Activated T-helper 1 cell treated with anti-CD3 and anti-CD28 coated beads, Interleukin-12 subunit alpha, Interleukin-12 subunit beta, Interleukin-2, Interleukin-4 antibody, amounts not matched to agents 30 ng/mL and 10 ng/mL and 1 ng/mL, durations not matched to agents 14 hours and 24 hours and 36 hours (primary cell): ENCODE results near the gene BHLHE41. TPM values are rescaled to one million over a fixed set of nuclear protein-coding genes. Genes with fewer than 3 reads are reported as not detected.

ENCODE experiments used
- DNase-seq: peaks from one replicate; pipeline ENCODE4 v3.0.0; 2021; ENCODE audit warnings: low spot score
- H3K27ac Mint-ChIP-seq: one replicate; pipeline ENCODE4 v1.8.0; 2021; ENCODE audit warnings: mild to moderate bottlenecking, mixed read lengths
- H3K27me3 Mint-ChIP-seq: one replicate; pipeline ENCODE4 v1.8.0; 2022; ENCODE audit warnings: mild to moderate bottlenecking, moderate library complexity, mixed read lengths; ENCODE audit not compliant: insufficient read depth
- H3K36me3 Mint-ChIP-seq: one replicate; pipeline ENCODE4 v1.8.0; 2021; ENCODE audit warnings: low read depth, mixed read lengths
- H3K4me1 Mint-ChIP-seq: one replicate; pipeline ENCODE4 v1.8.0; 2021; ENCODE audit warnings: low read depth, mixed read lengths
- H3K4me3 Mint-ChIP-seq: one replicate; pipeline ENCODE4 v1.8.0; 2021; ENCODE audit warnings: mild to moderate bottlenecking, moderate library complexity, mixed read lengths
- H3K9me3 Mint-ChIP-seq: one replicate; pipeline ENCODE4 v1.8.0; 2021; ENCODE audit warnings: mixed read lengths
- intact Hi-C: fragments of 100-400 bp; cut with micrococcal nuclease; formaldehyde crosslinking; loops from one replicate; pipeline ENCODE4 v1.15.1; 2024
- total RNA-seq: library from RNA; stranded (reverse); gene quantifications from 2 replicates; pipeline ENCODE4 v1.2.3, GENCODE V29; 2022

Gene BHLHE41
- total RNA-seq, 1 donor from 2014 or later = not detected

DNA sequence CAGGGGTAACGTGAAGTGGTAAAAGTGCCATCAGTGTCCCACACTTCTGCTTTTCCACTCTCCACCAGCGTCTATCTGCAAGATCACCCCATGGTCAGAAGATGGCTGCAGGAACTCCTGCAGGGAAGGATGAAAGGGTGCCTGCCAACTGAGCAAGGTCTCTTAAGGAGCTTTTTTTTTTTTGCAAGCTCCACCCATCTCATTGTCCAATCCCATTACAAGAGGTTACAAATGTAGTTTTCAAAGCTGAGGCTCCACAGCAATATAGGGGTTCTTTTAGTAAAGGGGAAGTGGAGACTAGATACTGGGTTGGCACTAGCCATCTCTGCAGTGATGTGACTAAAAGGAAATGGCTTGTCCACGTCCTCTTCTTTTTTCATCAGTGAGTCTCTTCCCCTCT is 5.9 kb upstream of the BHLHE41 start:
- H3K4me3 Mint-ChIP-seq = no peak overlapping the region
- peaks cover 56% of the 10 kb centered on the region for H3K27me3 Mint-ChIP-seq
- DNase-seq = no peak
- peaks cover 1% of the 10 kb centered on the region for H3K36me3 Mint-ChIP-seq
- intact Hi-C loops = no loop called here
- peaks cover 14% of the 10 kb centered on the region for H3K4me1 Mint-ChIP-seq
- no peak overlapping the region for H3K27ac Mint-ChIP-seq
- no peaks in the 10 kb centered on the region for H3K9me3 Mint-ChIP-seq

DNA sequence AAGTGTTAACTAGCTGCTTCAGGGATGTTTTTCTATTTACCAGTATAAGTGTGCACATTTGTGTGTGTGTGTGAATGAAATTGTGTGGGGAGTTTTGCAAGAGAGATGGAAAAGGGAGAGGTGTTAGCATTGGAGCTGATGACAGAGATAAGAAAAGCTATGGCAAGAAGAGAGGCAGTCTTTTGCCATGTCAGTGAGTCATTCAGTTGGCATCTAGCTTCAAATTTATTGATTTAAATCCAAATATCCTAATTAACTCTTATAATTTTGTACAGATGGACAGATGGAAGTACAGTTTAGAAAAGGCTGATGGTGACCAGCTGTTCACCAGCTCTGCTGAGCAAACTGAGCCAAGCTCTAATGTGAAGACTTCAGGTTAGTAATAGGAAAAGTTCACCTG is 3.3 kb upstream of the BHLHE41 start:
- H3K9me3 Mint-ChIP-seq = no peaks in the 10 kb centered on the region
- H3K27ac Mint-ChIP-seq = no peak overlapping the region
- DNase-seq = no peak
- H3K4me3 Mint-ChIP-seq = no peak overlapping the region
- H3K27me3 Mint-ChIP-seq = peaks cover 70% of the 10 kb centered on the region
- peaks cover 1% of the 10 kb centered on the region for H3K36me3 Mint-ChIP-seq
- peaks cover 31% of the 10 kb centered on the region for H3K4me1 Mint-ChIP-seq
- intact Hi-C loops = loop anchor here (5.0 to 10.0 kb wide), 3 partner anchors 344 to 1847 kb away; partner anchors contain the start of genes BMAL2 and PTHLH

DNA sequence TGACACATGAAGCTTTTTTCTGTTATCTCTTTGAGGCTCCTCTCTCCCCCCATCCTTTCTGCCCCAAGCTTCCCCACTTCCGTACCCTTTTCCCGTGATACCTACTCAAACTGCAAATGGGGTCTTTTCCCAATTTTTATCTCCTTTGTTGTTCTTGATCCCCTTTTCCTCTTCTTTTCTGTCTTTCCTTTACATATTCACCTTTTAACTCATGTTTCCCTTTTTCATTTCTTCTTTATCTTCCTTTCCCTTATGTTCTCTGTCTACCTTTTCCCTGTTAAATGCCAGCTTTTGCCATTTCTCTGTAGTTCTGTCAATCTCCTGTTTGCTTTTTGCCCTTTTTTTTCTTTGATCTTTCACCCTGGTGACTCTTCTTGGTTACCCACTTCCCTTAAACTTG is 2.6 kb upstream of the BHLHE41 start:
- H3K4me1 Mint-ChIP-seq = peaks cover 36% of the 10 kb centered on the region

DNA sequence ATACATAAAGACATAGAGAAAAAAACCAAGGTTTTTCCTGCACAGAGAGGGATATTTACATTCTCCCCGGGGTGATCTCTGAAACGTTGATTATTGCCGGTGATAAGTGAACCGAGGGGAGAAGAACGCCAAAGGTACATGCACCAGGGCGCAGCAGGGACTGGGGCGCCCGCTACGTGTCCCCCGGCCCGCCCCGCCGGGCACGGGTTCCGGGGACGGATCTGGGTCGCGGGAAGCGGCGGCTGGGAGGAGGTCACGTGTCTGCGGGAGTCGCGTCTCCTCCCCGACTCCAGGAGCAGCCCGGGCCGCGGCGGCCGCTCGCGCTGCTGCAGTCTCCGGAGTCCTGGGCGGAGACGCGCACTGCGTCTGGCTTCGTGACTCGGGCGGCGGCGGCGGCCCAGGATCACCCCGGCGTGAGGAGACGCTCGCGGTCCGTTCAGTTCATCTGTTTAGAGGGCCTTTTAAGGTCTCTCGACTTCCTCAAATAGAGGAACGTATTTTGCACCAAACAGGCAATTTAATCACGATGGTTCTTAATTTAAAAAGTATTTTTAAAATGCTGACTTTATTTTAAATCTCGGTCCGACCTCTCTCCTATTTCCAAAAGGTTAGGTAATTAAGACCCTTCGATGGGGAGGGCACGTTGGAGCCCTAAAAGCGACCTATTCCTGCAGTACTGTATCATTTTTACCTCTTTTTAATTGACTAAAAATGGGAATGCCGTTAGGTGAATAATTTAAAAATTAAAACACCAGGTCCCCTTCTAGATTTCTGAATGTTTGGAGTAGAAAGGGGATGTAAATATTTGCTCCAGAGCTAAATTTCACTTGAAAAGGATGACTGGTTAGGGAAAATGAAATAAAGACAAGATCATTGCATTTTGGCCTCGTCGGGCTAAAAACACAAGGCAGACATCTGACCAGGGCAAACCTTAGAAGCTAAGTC is 1.8 kb upstream of the BHLHE41 start:
- Mint-ChIP-seq H3K36me3 (peaks cover 1% of the 10 kb centered on the region), H3K27me3 (peaks cover 71% of the 10 kb centered on the region), H3K9me3 (no peaks in the 10 kb centered on the region), H3K27ac (no peak overlapping the region), H3K4me1 (peaks cover 36% of the 10 kb centered on the region), H3K4me3 (peak overlapping the region; percentile 81)
- intact Hi-C loops = loop anchor here (5.0 to 10.0 kb wide), 3 partner anchors 346 to 1848 kb away; partner anchors contain the start of genes BMAL2 and PTHLH
- peak; percentile 6 for DNase-seq

More for the DNA sequence above, 2.6 kb upstream of the BHLHE41 start:
- H3K36me3 Mint-ChIP-seq = peaks cover 1% of the 10 kb centered on the region
- no peak for DNase-seq
- peaks cover 70% of the 10 kb centered on the region for H3K27me3 Mint-ChIP-seq
- H3K9me3 Mint-ChIP-seq = no peaks in the 10 kb centered on the region
- H3K4me3 Mint-ChIP-seq = peak overlapping the region; percentile 54
- intact Hi-C loops = loop anchor here (5.0 to 10.0 kb wide), 3 partner anchors 345 to 1847 kb away; partner anchors contain the start of genes BMAL2 and PTHLH
- no peak overlapping the region for H3K27ac Mint-ChIP-seq

DNA sequence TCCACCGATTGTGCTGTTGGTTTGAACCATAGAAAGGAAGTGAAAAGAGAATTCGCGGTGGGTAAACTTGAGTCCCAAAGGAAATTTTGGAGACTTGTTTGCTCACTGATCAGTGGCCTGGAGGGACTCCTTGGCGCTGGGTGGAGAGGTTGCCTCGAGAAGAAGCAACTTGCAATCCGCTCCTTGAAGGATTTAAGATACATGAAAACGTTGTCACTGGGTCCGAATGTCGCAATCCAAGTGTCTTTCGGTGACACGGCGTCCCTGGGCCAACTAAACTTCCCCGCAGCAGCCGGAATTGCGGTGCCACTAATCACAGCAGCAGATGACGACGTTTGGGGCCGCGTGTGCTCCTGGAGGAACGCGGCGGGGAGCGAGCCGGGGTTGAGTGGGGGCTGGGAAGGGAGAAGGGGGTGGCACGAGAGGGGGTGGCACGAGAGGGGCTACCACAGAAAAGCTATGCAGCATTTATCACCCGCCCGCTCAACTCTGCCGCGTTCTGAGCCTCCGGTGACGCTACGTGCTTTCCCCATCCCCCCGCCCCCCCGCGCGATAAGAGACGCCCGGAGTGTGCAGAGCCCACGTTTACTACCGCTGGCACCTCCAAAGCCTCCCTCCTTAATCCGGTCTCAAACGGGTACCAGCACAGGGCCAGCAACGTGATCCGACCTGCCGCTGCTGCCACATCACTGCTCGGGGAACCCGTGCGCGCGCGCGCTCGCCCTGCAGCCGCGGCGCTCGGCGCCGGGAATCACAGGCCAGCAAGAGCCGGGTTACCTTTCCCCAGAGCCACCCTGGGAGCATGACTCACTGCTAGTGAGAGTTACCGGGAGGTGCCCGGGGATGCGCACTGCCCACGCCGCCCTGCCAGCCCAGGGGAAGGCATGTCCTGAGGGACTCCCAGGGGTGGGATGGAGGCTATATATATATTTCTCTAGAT is 833 bp upstream of the BHLHE41 start:
- DNase-seq = no peak
- Mint-ChIP-seq H3K9me3 (no peaks in the 10 kb centered on the region), H3K4me1 (peaks cover 36% of the 10 kb centered on the region), H3K27me3 (peaks cover 80% of the 10 kb centered on the region), H3K4me3 (peak overlapping the region; percentile 81), H3K36me3 (peaks cover 1% of the 10 kb centered on the region), H3K27ac (peak overlapping the region; percentile 61)
- intact Hi-C loops = loop anchor here (5.0 to 10.0 kb wide), 3 partner anchors 347 to 1849 kb away; partner anchors contain the start of genes BMAL2 and PTHLH

DNA sequence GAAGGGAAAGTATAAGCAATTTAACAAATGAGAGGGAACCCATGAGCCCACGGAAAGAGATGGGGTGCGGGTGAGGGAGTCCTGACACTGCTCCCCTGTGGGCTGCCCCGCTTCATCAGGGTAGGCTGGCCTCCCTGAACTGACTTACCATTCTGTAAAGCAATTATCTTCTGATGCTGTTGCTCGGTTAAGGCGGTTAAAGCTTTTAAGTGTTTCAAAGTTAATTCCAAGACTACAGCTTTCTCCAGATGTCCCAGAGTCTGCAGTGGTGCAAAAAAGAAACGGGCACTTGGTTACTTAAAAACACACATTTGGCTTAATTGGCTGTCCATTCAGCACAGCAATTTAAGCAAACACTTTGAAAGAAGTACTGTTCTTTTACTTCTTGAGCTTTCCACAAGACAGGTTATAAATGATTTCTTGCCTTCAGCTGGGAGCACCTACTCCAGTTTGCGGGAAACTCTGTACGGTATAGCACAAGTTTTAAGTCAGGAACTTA is 1.3 kb downstream of the BHLHE41 start:
- DNase-seq = no peak
- Mint-ChIP-seq H3K4me3 (peak overlapping the region; percentile 80), H3K27ac (peak overlapping the region; percentile 43), H3K4me1 (peaks cover 36% of the 10 kb centered on the region), H3K27me3 (peaks cover 77% of the 10 kb centered on the region), H3K9me3 (no peaks in the 10 kb centered on the region), H3K36me3 (peaks cover 1% of the 10 kb centered on the region)
- intact Hi-C loops = loop anchor here (1.0 to 10.0 kb wide), 4 partner anchors 9 to 1851 kb away; partner anchors contain the start of genes BMAL2, PTHLH and RASSF8

DNA sequence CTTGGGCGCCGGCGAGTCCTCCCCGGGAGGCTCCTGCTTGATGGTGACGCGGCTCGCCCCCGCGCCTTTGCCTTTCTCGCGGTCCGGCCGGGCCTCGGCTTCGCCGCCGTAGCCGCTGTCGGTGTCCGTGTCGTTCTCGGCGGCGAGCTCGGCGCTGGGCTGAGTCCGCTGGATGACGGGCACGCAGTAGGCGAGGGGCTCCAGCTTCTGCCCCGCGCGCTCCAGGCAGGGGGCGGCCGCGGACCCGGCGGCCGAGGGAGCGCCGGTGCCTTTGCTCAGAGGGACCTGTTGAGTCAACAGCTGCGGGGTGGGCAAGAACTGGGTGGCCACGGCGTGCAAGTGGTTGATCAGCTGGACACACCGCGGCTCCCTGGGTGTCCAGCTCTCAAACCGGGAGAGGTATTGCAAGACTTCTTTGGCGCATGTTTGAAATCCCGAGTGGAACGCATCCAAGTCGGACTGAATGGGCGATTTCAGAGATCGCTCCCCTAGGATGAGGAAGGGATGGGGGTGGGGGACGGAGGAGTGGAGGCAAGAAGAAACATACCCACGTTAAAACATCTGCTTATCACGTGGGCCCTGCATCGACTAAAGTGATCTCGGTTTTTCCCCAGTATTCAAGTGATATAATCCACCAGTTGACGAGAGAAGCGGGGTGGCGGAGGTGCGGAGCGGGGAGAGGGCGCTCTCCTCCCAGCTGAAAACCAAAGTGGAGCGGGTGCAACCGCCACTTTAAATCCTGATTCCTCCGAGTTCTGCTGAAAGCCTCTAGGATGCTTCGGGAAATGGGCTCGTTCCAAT is 2.0 kb downstream of the BHLHE41 start:
- no peaks in the 10 kb centered on the region for H3K9me3 Mint-ChIP-seq
- peaks cover 1% of the 10 kb centered on the region for H3K36me3 Mint-ChIP-seq
- peaks cover 77% of the 10 kb centered on the region for H3K27me3 Mint-ChIP-seq
- H3K27ac Mint-ChIP-seq = peak overlapping the region; percentile 43
- H3K4me1 Mint-ChIP-seq = peaks cover 36% of the 10 kb centered on the region
- no peak for DNase-seq
- intact Hi-C loops = loop anchor here (1.0 to 10.0 kb wide), 4 partner anchors 9 to 1852 kb away; partner anchors contain the start of genes BMAL2, PTHLH and RASSF8
- H3K4me3 Mint-ChIP-seq = peak overlapping the region; percentile 80

DNA sequence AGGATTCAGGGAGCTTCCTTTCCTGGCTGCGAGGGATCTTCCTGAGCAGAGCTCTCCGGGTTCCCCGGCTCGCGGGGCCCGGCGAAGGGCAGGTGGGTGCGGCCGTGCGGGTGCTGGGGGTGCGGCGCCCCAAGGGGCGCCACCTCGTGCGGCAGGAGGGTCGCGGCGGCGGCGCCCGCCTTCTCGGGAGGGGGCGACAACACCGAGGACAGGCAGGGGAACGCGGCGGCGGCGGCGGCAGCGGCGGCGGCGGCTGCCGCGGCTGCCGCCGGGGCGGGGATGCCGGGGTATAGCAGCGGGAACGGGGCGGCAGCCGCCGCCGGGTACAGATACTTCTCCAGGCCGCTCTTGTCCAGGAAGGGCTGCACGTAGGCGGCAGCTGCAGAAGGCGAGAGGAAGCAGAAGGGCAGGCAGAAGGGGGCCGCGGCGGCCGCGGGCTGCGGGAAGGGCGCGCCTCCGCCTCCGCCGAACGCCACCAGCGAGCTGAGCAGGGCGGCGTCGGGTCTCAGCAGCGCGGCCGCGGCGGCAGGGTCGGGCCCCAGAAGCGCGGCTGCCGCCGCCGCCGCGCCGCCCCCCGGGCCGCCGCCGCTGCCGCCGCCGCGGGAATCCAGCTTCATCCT is 2.7 kb downstream of the BHLHE41 start:
- H3K9me3 Mint-ChIP-seq = no peaks in the 10 kb centered on the region
- intact Hi-C loops = loop anchor here (5.0 to 10.0 kb wide), 3 partner anchors 165 to 1853 kb away; partner anchors contain the start of genes BMAL2, PTHLH and RASSF8
- H3K27ac Mint-ChIP-seq = no peak overlapping the region
- peak overlapping the region; percentile 45 for H3K4me3 Mint-ChIP-seq
- peaks cover 74% of the 10 kb centered on the region for H3K27me3 Mint-ChIP-seq
- peaks cover 30% of the 10 kb centered on the region for H3K4me1 Mint-ChIP-seq
- peak; percentile 5 for DNase-seq
- peaks cover 1% of the 10 kb centered on the region for H3K36me3 Mint-ChIP-seq

DNA sequence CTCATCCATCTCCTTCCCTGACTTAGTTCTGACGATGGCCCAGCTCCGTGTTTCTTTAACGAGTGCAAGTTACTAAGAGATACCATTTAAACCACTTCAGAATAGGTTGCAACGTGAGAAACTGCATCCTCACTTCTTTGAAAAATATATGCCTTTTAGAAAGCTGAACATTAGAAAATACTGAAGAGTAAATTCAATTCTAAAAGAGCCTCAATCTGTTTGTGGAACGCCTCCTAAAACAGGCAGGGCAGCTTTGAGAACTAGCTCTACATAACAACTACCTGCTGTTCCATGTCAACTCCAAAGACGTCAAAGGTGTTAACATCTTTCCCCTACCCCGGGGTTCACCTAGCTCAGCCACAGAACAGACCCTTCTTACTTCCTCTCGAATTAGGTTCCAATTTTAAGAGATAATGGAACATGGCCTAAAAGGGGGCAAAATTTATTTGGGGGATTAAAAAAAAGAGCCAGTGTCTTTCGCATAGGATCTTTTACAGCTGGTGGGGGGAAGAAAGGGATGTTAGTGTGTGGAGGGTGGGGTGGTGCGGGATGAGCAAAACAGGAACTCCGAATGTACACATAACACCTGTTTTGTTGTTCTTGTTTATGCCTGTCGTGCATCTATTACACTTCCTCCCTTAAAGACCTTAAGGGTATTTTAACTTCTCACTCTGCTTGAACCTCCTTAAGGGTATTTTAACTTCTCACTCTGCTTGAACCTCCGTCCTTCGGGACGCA is 3.3 kb downstream of the BHLHE41 start:
- H3K27me3 Mint-ChIP-seq = peaks cover 74% of the 10 kb centered on the region
- H3K4me3 Mint-ChIP-seq = peak overlapping the region; percentile 71

DNA sequence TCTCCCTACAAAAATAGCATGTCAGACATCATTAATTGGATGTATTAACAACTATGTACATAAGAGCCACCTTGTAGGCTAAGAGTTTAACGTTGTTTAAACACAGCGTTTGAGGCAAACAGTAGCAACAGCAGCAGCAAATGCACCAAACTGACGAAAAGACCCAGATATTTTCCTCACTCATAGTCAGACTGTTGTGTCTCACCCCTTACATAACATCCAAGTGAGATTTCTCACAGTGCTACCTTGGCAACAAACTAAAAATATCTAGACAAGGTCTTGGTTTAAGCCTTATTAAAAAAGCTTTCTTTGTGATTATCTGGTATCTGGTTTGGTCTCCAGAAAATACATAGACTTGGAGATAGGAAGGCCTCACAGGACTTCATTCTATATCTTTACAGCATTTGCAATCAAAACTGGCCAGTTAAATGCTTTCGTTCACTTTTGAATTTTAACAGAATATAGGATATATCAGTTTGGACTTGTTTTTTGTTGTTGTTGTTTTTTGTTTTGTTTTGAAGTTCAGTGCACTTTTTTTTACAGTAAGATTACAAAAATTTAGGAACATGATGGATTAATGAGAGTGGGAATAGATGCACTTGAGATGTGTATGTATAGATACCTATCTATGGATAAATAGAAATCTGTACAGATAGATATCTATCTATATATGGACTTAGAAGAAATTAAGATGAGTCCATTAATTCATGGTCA is 4.1 kb downstream of the BHLHE41 start:
- intact Hi-C loops = loop anchor here (5.0 to 10.0 kb wide), 3 partner anchors 163 to 1854 kb away; partner anchors contain the start of genes BMAL2, PTHLH and RASSF8
- no peak for DNase-seq
- no peak overlapping the region for H3K4me3 Mint-ChIP-seq
- no peaks in the 10 kb centered on the region for H3K36me3 Mint-ChIP-seq
- H3K4me1 Mint-ChIP-seq = peaks cover 21% of the 10 kb centered on the region
- no peak overlapping the region for H3K27ac Mint-ChIP-seq
- H3K27me3 Mint-ChIP-seq = peaks cover 71% of the 10 kb centered on the region
- no peaks in the 10 kb centered on the region for H3K9me3 Mint-ChIP-seq

More for the DNA sequence above, 3.3 kb downstream of the BHLHE41 start:
- intact Hi-C loops = loop anchor here (5.0 to 10.0 kb wide), 3 partner anchors 164 to 1853 kb away; partner anchors contain the start of genes BMAL2, PTHLH and RASSF8
- H3K36me3 Mint-ChIP-seq = peaks cover 1% of the 10 kb centered on the region
- peaks cover 25% of the 10 kb centered on the region for H3K4me1 Mint-ChIP-seq
- H3K9me3 Mint-ChIP-seq = no peaks in the 10 kb centered on the region
- H3K27ac Mint-ChIP-seq = no peak overlapping the region
- DNase-seq = no peak
